ENCODE data around the gene RDH13. TPM values are rescaled to one million over a fixed set of nuclear protein-coding genes. Genes with fewer than 3 reads are reported as not detected.

Gene RDH13
- total and polyA plus RNA-seq, 2 of the 8 experiments (the other 6 are each of a cell fraction or from before 2014, with no cell fraction given): 15.9 to 31.5 TPM

GRCh38 chr19:55092423-55093318 is 29.7 kb upstream of the RDH13 start:
- H3K9ac ChIP-seq (replicated peaks in 1 of 4; ENCODE audit: extremely low read depth in 1 of 4, low read depth in 3 of 4, low read length in 3 of 4): peak overlapping the region in 1 of 4 experiments; percentile 8; a peak in 2 of 7 replicates
- H4K5ac ChIP-seq (ENCODE audit: insufficient read length, low read depth, low read length): peak overlapping the region; percentile 13
- H2BK5ac ChIP-seq (ENCODE audit: low read depth, low read length): peak overlapping the region; percentile 66; the same call in 1 of the 2 replicates
- no peaks in the 10 kb centered on the region for H3K9me3 ChIP-seq (ENCODE audit: insufficient read depth in 2 of 2, low read depth in 1 of 2, low read length in 1 of 2)
- H3K4me2 ChIP-seq (ENCODE audit: insufficient read depth in 1 of 2, low read depth in 2 of 2, low read length in 2 of 2): peak overlapping the region; percentile 63 to 85
- peak in 1 of 2 experiments; percentile 81 for DNase-seq (ENCODE audit: low read depth in 1 of 2, low spot score in 2 of 2)
- no peak overlapping the region for H3K4ac ChIP-seq (replicated peaks; ENCODE audit: insufficient read length, low read depth, low read length)
- no peak overlapping the region for H2AFZ ChIP-seq (ENCODE audit: low read length)
- H3K27ac ChIP-seq (ENCODE audit: low read depth, low read length): no peak overlapping the region
- H2BK15ac ChIP-seq (ENCODE audit: low read length): no peak overlapping the region
- H3K23ac ChIP-seq (ENCODE audit: insufficient read length): no peak overlapping the region
- peaks cover 8 to 11% of the 10 kb centered on the region in 2 experiments for H4K20me1 ChIP-seq (replicated peaks in 1 of 2; ENCODE audit: control insufficient read depth in 1 of 2, insufficient read depth in 2 of 2, low read length in 2 of 2)
- 45% methylated on average over 6 of the region's 49 CpGs; no CpG with 5 or more reads in 1 of the 2 experiments for WGBS, 2 experiments (ENCODE audit: extremely low coverage in 1 of 2, insufficient coverage in 1 of 2, insufficient read length in 1 of 2, insufficient replicate concordance in 2 of 2, low coverage in 1 of 2, low lambda C conversion rate in 2 of 2, missing lambda C conversion rate in 1 of 2)
- H3K4me3 ChIP-seq (ENCODE audit: extremely low read depth in 1 of 4, insufficient read depth in 2 of 4, low read depth in 3 of 4, low read length in 4 of 4): peak overlapping the region; percentile 42 to 72 (median 52)
- H3K79me2 ChIP-seq (ENCODE audit: control insufficient read depth in 1 of 2, insufficient read depth in 2 of 2, low read length in 2 of 2): no peaks in the 10 kb centered on the region
- peaks cover 7% of the 10 kb centered on the region; the same call in 1 of the 2 replicates for H3K23me2 ChIP-seq (ENCODE audit: low read depth, low read length)
- H3K36me3 ChIP-seq (ENCODE audit: control insufficient read depth in 2 of 4, insufficient read depth in 4 of 4, low read length in 3 of 4): peaks cover 0 to 5% (median 2%) of the 10 kb centered on the region in 4 experiments; a peak in 2 of 8 replicates
- peaks cover 3 to 45% (median 30%) of the 10 kb centered on the region in 4 experiments for H3K4me1 ChIP-seq (replicated peaks in 1 of 4; ENCODE audit: control insufficient read depth in 3 of 4, insufficient read depth in 4 of 4, low read length in 3 of 4)
- no peak overlapping the region for H4K91ac ChIP-seq (replicated peaks; ENCODE audit: insufficient read length, low read length)
- no peak for FAIRE-seq
- H2BK12ac ChIP-seq (ENCODE audit: low read depth, low read length): peak overlapping the region; percentile 60; the same call in 1 of the 2 replicates
- no peak overlapping the region for H2BK20ac ChIP-seq (ENCODE audit: low read length)
- no peak overlapping the region for H2AK5ac ChIP-seq (ENCODE audit: low read depth, low read length)
- ChIA-PET POLR2A (ENCODE audit: partially characterized antibody) (interaction anchor here (0.7 to 8.7 kb wide), 5 partner anchors 12 to 204 kb away, joined by 3 to 72 read pairs (median 3); partner anchors contain the start of gene PPP1R12C), CTCF (ENCODE audit: partially characterized antibody) (interaction anchor here (1.4 kb wide), 1 partner anchor 26 kb away, joined by 3 read pairs; no protein-coding TSS in a partner anchor)
- H3K18ac ChIP-seq (ENCODE audit: extremely low read depth, low read length): peak overlapping the region; percentile 38; the same call in 1 of the 2 replicates
- H3K79me1 ChIP-seq (ENCODE audit: low read depth, low read length): no peaks in the 10 kb centered on the region; the same call in 1 of the 2 replicates
- no peak overlapping the region for H2BK120ac ChIP-seq (replicated peaks; ENCODE audit: low read depth, low read length)
- H3K56ac ChIP-seq (replicated peaks; ENCODE audit: insufficient read length, low read depth, low read length): no peak overlapping the region
- H3K27me3 ChIP-seq (replicated peaks in 1 of 4; ENCODE audit: control insufficient read depth in 3 of 4, extremely low read depth in 1 of 4, insufficient read depth in 3 of 4, low read length in 3 of 4): 0 out of 7 replicates have a peak, but pooled peaks cover 0 to 2% (median 0%) of the 10 kb centered on the region in 4 experiments
- H3K14ac ChIP-seq (ENCODE audit: insufficient read length): no peak overlapping the region
- no peak overlapping the region for H4K8ac ChIP-seq (ENCODE audit: extremely low read depth, insufficient read depth, low read length)
- TF ChIP-seq BCL11A (IDR thresholded peaks at IDR 0.05; ENCODE audit: low read depth in 2 of 2, low read length in 2 of 2): no peak
- TF ChIP-seq PHF8 (conservative IDR thresholded peaks at IDR 0.05; ENCODE audit: low read depth, low read length): no peak
- TF ChIP-seq, protein P1, sequence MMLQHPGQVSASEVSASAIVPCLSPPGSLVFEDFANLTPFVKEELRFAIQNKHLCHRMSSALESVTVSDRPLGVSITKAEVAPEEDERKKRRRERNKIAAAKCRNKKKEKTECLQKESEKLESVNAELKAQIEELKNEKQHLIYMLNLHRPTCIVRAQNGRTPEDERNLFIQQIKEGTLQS (IDR thresholded peaks at IDR 0.05; ENCODE audit: insufficient read depth, low read depth, low read length): no peak
- no peak for TF ChIP-seq RFX5 (IDR thresholded peaks at IDR 0.05; ENCODE audit: borderline replicate concordance, low read depth, low read length)
- no peak for TF ChIP-seq MAFK (IDR thresholded peaks at IDR 0.05; ENCODE audit: low read depth, low read length)
- no peak for TF ChIP-seq YY1 (IDR thresholded peaks at IDR 0.05; ENCODE audit: low read depth, low read length)
- TF ChIP-seq KDM5A (IDR thresholded peaks at IDR 0.05; ENCODE audit: low read length): no peak
- no peak for TF ChIP-seq TBP (IDR thresholded peaks at IDR 0.05; ENCODE audit: low read depth, low read length)
